NCI-H226 (cell line): ENCODE measurements around the gene AP2A1.

Source experiments
- DNase-seq: peaks from one replicate; pipeline ENCODE4 v3.0.0-alpha.2; 2015

The AP2A1 gene

DNA sequence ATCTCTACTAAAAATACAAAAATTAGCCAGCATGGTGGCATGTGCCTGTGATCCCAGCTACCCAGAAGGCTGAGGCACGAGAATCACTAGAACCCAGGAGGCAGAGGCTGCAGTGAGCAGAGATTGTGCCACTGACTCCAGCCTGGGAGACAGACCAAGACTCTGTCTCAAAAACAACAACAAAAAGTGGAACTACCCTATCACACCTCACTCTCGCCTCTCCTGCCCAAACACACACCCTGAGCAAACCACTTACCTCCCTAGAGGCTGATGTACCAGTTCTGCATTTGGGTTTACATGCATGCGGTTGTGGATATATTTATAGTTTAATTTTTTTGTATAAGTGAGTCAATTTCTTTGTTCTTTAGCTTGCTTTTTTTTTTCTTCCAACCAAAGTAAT, 76.5 kb downstream of the AP2A1 start:
- no peak for DNase-seq

DNA sequence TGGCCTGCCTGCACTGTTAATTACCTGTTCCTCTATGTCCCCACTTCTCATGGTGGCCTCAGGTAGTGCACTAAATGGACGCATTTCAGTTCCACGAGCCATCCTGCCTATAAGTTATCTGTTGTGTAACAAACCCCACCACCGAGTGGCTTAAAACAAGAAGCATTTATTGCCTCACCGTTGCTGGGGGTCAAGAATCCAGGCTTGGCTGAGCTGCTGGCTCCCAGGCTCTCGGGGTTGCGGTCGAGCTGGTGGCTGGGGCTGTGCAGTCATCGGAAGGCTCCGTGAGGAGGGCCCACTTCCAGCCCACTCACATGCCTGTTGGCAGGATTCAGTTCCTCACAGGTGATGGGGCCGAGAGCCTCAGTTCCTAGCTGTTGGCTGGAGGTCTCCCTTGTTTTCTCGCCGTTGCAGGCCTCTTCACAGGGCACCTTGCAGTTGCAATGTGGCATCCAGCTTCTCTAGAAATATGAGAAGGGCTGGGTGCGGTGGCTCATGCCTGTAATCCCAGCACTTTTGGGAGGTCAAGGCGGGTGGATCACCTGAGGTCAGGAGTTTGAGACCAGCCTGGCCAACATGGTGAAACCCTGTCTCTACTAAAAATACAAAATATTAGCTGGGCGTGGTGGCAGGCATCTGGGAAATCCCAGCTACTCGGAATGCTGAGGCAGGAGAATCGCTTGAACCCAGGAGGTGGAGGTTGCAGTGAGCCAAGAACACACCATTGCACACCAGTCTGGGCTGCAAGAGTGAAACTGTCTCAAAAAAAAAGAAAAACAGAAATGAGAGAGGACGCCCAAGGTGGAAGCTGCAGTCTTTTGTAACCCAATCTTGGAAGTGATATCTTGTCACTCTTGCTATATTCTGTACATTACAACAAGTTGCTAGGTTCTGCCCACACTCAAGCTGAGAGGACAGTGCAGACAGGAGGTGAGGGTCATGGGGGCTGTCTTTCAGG, 77.6 kb downstream of the AP2A1 start:
- no peak for DNase-seq

GRCh38 chr19:49845414-49845813, 78.6 kb downstream of the AP2A1 start:
- DNase-seq, result no peak

GRCh38 chr19:49846408-49846807, 79.6 kb downstream of the AP2A1 start:
- DNase-seq, result no peak

DNA sequence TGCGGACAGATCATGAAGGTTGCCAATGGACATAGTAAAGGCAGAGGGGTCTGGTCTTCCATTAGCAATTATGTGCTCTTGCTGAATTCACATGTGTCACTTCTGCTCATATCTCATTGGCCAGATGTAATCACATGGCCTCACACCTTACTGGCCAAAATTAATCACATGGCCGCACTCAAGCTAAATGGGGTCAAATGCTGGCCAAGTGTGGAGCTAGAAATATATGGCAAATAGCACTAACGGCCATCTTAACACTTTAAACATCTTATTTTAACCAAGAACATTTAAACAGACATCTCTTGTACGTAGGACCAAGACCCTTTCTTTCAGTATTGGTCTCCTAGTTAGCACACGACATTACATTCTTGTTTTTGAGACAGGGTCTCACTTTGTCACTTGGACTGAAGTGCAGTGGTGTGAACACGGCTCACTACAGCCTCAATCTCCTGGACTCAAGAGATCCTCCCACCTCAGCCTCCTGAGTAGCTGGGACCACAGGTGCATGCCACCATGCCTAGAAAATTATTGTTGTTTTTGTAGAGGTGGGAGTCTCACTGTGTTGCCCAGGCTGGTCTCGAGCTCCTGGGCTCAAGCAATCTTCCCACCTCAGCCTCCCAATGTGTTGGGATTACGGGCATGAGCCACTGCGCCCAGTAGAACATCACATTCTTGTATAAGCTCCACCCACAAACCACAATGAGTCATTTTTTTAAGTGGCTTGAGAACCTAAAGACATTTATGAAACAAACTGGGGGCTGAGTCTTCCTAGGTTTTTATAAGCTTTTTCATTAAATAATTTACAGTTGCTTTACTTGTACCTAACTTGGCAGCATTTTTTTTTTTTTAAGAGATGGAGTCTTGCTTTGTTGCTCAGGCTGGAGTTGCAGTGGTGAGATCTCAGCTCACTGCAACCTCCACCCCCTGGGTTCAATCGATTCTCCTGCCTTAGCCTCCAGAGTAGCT, 81.2 kb downstream of the AP2A1 start:
- DNase-seq, result peak; percentile 83

- no peak for DNase-seq
Measured at GRCh38 chr19:49848938-49849337, 82.1 kb downstream of the AP2A1 start.

GRCh38 chr19:49849433-49850220, 82.8 kb downstream of the AP2A1 start:
- DNase-seq, result no peak

DNA sequence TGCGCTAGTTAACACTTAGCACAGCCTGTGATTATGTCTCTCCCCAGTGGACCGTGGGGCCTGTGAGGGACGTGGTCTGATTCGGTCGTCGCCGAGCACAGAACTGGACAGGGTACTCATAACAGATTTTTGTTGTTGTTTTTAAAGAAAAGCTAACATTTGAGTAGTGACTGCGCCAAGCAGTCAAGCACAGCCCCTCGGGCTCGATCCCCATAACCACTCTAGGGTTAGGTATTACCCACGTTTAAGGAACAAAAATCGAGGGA, 83.4 kb downstream of the AP2A1 start:
- no peak for DNase-seq

- peak; percentile 83 for DNase-seq
Measured at GRCh38 chr19:49850487-49851342, 83.9 kb downstream of the AP2A1 start, which contains the start of gene PTOV1. PTOV1 (plus strand) TSS chr19:49851159.

DNA sequence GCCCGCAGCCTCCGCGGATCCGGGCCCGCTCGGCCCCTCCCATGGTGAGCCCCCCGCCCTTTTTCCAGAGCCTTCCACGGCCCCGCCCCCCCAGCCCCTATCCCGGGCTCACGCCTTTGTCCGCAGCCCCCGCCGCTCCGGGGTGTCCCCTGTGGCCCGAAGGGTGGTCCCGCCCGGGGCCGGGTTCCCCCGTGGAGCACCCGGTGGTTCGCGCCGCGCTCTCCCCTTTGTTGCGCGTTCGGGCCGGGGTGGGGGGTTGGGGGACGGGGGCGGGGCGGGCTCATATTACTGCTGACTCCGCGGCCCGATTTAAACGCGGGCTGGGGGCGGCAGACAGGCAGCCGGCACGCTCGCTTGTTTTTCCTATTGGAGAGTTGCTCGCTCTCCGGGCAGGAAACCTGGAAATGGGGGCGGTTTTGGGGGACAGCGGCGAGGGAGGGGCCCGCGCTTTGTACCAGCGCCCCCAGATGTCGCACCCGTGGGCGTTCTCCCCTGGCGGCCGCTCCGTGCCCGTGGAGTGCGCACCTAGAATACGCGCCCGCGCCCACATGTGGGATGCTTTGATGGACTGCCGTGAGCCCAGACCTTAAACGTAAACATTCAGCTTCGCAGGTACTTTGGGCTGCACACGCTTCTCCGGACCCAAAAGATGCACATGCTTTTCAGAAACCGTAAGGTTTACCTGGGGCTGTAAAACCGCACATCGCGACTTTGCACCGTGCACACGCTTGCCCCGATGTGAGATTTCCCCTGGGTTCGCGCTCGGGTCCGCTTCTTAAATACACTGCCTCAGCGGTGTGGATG, 84.9 kb downstream of the AP2A1 start:
- DNase-seq, result no peak

DNA sequence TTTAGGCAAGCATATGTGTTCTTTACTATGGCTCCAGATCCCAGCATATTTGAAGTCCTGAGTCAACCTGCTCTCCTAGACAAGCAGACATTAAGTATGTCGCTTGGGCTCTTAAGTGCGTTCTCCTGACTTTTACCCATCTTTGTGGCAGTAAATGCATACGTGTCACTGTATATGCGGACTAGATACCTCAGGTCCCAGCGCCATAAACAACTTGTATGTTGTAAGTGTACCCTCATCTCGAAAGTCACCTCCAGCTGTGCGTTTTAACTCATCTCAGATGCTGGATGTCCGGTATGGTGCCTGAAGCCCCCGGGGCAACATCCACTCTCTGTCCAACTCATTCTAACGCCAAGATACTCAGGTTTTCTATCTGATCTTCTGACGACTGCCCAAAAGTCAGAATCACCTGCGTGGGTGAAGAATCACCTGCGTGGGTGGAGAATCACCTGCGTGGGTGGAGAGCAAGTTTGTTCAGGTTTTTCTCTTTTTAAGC, 85.9 kb downstream of the AP2A1 start:
- no peak for DNase-seq

DNA sequence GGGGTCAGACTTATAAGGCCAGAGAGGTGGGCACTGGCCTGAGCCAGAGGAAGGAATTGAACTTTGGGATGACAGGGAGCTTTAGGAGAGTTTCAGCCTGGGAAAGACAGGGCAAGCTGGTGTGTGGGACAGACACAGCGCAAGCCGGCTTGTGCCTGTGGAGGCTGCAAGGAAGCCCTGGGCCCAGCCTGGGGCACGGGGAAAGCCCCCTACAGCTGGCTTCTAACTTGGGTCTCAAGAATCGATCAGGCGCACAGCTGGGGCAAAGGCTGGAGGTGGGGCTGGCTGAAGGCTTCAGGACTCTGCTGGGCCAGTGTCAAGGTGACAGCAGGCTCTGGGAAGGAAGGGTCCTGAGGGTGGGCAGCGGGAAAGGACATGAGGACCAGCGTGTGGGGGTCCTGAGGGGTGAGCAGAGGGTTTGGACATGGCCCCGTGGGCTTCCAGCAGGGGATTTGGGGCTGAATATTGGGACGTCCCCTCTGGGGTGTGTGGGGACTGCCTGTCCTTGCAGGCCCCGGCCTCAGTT, 87.1 kb downstream of the AP2A1 start:
- no peak for DNase-seq

- DNase-seq, result no peak
Measured at GRCh38 chr19:49854378-49855263, 87.8 kb downstream of the AP2A1 start.

DNA sequence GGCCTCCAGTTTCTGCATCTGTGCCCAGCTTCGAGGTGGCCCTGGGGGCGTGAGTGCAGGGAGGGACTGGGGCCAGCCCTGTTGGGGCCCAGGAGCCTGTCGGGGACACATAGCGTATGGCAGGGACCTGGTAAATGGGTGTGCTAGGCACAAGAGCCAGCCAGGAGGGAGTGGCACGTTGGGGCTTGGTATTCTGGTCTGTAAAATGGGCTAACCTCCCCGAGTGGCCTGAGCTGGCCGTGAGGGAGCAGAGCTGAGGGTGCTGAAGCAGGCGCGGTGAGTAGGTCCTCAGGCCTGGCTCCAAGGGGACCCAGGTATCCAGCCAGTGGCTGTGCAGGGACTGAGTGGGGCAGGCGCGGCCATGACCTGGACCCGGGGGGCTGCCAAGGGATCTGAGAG, 88.5 kb downstream of the AP2A1 start:
- no peak for DNase-seq

- DNase-seq, result no peak
Measured at GRCh38 chr19:49855676-49856573, 89.1 kb downstream of the AP2A1 start.

- DNase-seq, result no peak
Measured at GRCh38 chr19:49856574-49857021, 89.8 kb downstream of the AP2A1 start.
